HepG2 (cell line): ENCODE measurements around the gene CCDC142. TPM values are rescaled to one million over a fixed set of nuclear protein-coding genes. Genes with fewer than 3 reads are reported as not detected.

Experiments used
- CBX2 ChIP-seq, 2 experiments: fragments of 200-600 bp in 1 of 2; sonication (generic); formaldehyde crosslinking in 1 of 2; IDR thresholded peaks; 2 replicates each; pipeline versions ENCODE4 v1.7.0 to v1.8.1; 2018 to 2022; ENCODE audit warnings: low read depth in 2 of 2, low read length in 1 of 2, mild to moderate bottlenecking in 1 of 2, missing genetic modification reagents in 1 of 2
- CENPX ChIP-seq: sonication (generic); formaldehyde crosslinking; IDR thresholded peaks from 2 replicates; pipeline ENCODE4 v1.9.0; 2021; ENCODE audit warnings: mild to moderate bottlenecking, missing genetic modification reagents, moderate library complexity
- CHD2 ChIP-seq: IDR thresholded peaks from 2 replicates; pipeline ENCODE4 v1.6.1; 2011; ENCODE audit warnings: low read depth, low read length, improper control_type of control experiment
- ELK4 ChIP-seq: sonication (generic); formaldehyde crosslinking; IDR thresholded peaks from 2 replicates; pipeline ENCODE4 v1.9.0; 2021; ENCODE audit warnings: missing genetic modification reagents, borderline replicate concordance
- NR2F2 ChIP-seq: IDR thresholded peaks from 2 replicates; pipeline ENCODE4 v1.6.1; 2012; ENCODE audit warnings: low read depth, inconsistent platforms, borderline replicate concordance
- SAP130 ChIP-seq: IDR thresholded peaks from 2 replicates; pipeline ENCODE4 v1.6.1; 2016; ENCODE audit warnings: low read depth
- SIN3A ChIP-seq: IDR thresholded peaks from 2 replicates; pipeline ENCODE4 v1.6.1; 2011; ENCODE audit warnings: low read depth, mild to moderate bottlenecking, control low read depth, low read length, borderline replicate concordance
- SNAPC2 ChIP-seq: sonication (generic); formaldehyde crosslinking; IDR thresholded peaks from 2 replicates; pipeline ENCODE4 v1.8.1; 2022; ENCODE audit warnings: mild to moderate bottlenecking, missing genetic modification reagents
- SOX5 ChIP-seq: IDR thresholded peaks from 2 replicates; pipeline ENCODE4 v1.6.1; 2016; ENCODE audit warnings: borderline replicate concordance
- TARDBP ChIP-seq: sonication (generic); formaldehyde crosslinking; IDR thresholded peaks from 2 replicates; pipeline ENCODE4 v1.8.0; 2022; ENCODE audit warnings: mild to moderate bottlenecking, missing genetic modification reagents
- TMF1 ChIP-seq: sonication (generic); formaldehyde crosslinking; IDR thresholded peaks from 2 replicates; pipeline ENCODE4 v1.8.1; 2022; ENCODE audit warnings: low read depth, missing genetic modification reagents
- ZBTB21 ChIP-seq: sonication (generic); formaldehyde crosslinking; IDR thresholded peaks from 2 replicates; pipeline ENCODE4 v1.4.0; 2020; ENCODE audit warnings: missing genetic modification reagents
- ZBTB42 ChIP-seq: sonication (generic); formaldehyde crosslinking; IDR thresholded peaks from 2 replicates; pipeline ENCODE4 v1.5.0; 2020; ENCODE audit warnings: mild to moderate bottlenecking, missing genetic modification reagents
- ZBTB49 ChIP-seq: sonication (generic); formaldehyde crosslinking; IDR thresholded peaks from 2 replicates; pipeline ENCODE4 v1.4.0; 2020; ENCODE audit warnings: missing genetic modification reagents, borderline replicate concordance
- ZFP90 ChIP-seq: sonication (generic); formaldehyde crosslinking; IDR thresholded peaks from 2 replicates; pipeline ENCODE4 v1.8.0; 2022; ENCODE audit warnings: missing genetic modification reagents, mild to moderate bottlenecking, inconsistent platforms, borderline replicate concordance
- ZNF235 ChIP-seq: sonication (generic); formaldehyde crosslinking; IDR thresholded peaks from 2 replicates; pipeline ENCODE4 v1.8.1; 2023; ENCODE audit warnings: mild to moderate bottlenecking, missing genetic modification reagents, borderline replicate concordance
- ZNF274 ChIP-seq: sonication (generic); formaldehyde crosslinking; IDR thresholded peaks from 2 replicates; pipeline ENCODE4 v1.5.1; 2020; ENCODE audit warnings: mild to moderate bottlenecking, missing genetic modification reagents
- ZNF282 ChIP-seq: fragments of 450-650 bp; IDR thresholded peaks from 2 replicates; pipeline ENCODE4 v1.6.1; 2018; ENCODE audit not compliant: partially characterized antibody
- ZNF383 ChIP-seq: sonication (generic); formaldehyde crosslinking; IDR thresholded peaks from 2 replicates; pipeline ENCODE4 v1.4.0; 2020; ENCODE audit warnings: missing genetic modification reagents, mild to moderate bottlenecking, borderline replicate concordance
- ZNF460 ChIP-seq: sonication (generic); formaldehyde crosslinking; IDR thresholded peaks from 2 replicates; pipeline ENCODE4 v1.5.1; 2020; ENCODE audit warnings: missing genetic modification reagents, mild to moderate bottlenecking, borderline replicate concordance
- ZNF562 ChIP-seq: sonication (generic); formaldehyde crosslinking; IDR thresholded peaks from 2 replicates; pipeline ENCODE4 v1.8.0; 2022; ENCODE audit warnings: missing genetic modification reagents, borderline replicate concordance
- ZNF644 ChIP-seq: IDR thresholded peaks from 2 replicates; pipeline ENCODE4 v1.6.1; 2016; ENCODE audit warnings: low read depth
- polyA plus RNA-seq, 8 experiments: library from polyadenylated mRNA; depleted of rRNA in 3 of 8; stranded (reverse) in 7 of 8; unstranded in 1 of 8; fragments of >200 nt; fragmentation: Illumina TruSeq in 4 of 8; extraction: Trizol in 4 of 8; gene quantifications; 2 replicates each; pipeline versions ENCODE4 v1.2.1 to v1.2.3, GENCODE V29; 2011 to 2016; ENCODE audit warnings: low read depth in 4 of 8, missing spikeins in 1 of 8, mixed read lengths in 1 of 8; ENCODE audit not compliant: insufficient read depth in 1 of 8
- total RNA-seq, 5 experiments: library from RNA; depleted of rRNA; stranded (reverse); fragments of >200 nt; fragmentation: Illumina TruSeq; extraction: Trizol; gene quantifications; 2 replicates each; pipeline ENCODE4 v1.2.3, GENCODE V29; 2016; ENCODE audit warnings: low read depth in 1 of 5
- TF ChIP-seq, protein P1 (sequence below): sonication (generic); formaldehyde crosslinking; IDR thresholded peaks from 2 replicates; pipeline ENCODE4 v1.8.0; 2022; ENCODE audit warnings: low read depth, missing genetic modification reagents
- TF ChIP-seq, protein P2 (sequence below): IDR thresholded peaks from 2 replicates; pipeline ENCODE4 v1.6.1; 2016; ENCODE audit warnings: control low read depth
- TF ChIP-seq, protein P3 (sequence below): sonication (generic); formaldehyde crosslinking; IDR thresholded peaks from 2 replicates; pipeline ENCODE4 v1.8.1; 2023; ENCODE audit warnings: missing genetic modification reagents, mild to moderate bottlenecking, borderline replicate concordance

CCDC142 gene
- total and polyA plus RNA-seq, 2 of the 13 experiments (the other 11 are each of a cell fraction or from before 2014, with no cell fraction given): 14.7 to 30.4 TPM

GRCh38 chr2:74447230-74447999 is 35.4 kb downstream of the CCDC142 start (continued):
- TF ChIP-seq ZFP90 (no peak), ZNF562 (CRISPR knock-in tag) (no peak), SOX5 (CRISPR knock-in tag) (peak; percentile 44; the same call in 1 of the 2 replicates), CHD2 (no peak), SIN3A (no peak), SAP130 (CRISPR knock-in tag) (peak; percentile 63; the same call in 1 of the 2 replicates), ZBTB21 (CRISPR knock-in tag) (no peak), ZBTB42 (CRISPR knock-in tag) (no peak; the same call in 1 of the 2 replicates), ZNF235 (CRISPR knock-in tag) (no peak), ZNF282 (no peak), SNAPC2 (CRISPR knock-in tag) (no peak), ELK4 (no peak), ZNF460 (CRISPR knock-in tag) (no peak), TARDBP (CRISPR knock-in tag) (no peak), ZBTB49 (no peak), CENPX (CRISPR knock-in tag) (no peak), ZNF644 (peak; percentile 84), NR2F2 (no peak), ZNF383 (CRISPR knock-in tag) (no peak), TMF1 (CRISPR knock-in tag) (no peak), ZNF274 (CRISPR knock-in tag) (no peak), CBX2 (IDR thresholded peaks at IDR 0.05; ENCODE audit: low read depth, low read length) (no peak), CBX2 (CRISPR knock-in tag; IDR thresholded peaks at IDR 0.05; ENCODE audit: low read depth) (no peak)
- TF ChIP-seq, protein P1, sequence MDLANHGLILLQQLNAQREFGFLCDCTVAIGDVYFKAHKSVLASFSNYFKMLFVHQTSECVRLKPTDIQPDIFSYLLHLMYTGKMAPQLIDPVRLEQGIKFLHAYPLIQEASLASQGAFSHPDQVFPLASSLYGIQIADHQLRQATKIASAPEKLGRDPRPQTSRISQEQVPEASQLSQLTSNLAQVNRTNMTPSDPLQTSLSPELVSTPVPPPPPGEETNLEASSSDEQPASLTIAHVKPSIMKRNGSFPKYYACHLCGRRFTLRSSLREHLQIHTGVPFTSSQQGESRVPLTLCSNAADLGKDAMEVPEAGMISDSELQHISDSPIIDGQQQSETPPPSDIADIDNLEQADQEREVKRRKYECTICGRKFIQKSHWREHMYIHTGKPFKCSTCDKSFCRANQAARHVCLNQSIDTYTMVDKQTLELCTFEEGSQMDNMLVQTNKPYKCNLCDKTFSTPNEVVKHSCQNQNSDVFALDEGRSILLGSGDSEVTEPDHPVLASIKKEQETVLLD: no peak
- TF ChIP-seq, protein P2, sequence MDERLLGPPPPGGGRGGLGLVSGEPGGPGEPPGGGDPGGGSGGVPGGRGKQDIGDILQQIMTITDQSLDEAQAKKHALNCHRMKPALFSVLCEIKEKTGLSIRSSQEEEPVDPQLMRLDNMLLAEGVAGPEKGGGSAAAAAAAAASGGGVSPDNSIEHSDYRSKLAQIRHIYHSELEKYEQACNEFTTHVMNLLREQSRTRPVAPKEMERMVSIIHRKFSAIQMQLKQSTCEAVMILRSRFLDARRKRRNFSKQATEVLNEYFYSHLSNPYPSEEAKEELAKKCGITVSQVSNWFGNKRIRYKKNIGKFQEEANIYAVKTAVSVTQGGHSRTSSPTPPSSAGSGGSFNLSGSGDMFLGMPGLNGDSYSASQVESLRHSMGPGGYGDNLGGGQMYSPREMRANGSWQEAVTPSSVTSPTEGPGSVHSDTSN (CRISPR knock-in tag): no peak
- TF ChIP-seq, protein P3, sequence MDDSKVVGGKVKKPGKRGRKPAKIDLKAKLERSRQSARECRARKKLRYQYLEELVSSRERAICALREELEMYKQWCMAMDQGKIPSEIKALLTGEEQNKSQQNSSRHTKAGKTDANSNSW (CRISPR knock-in tag): no peak
